GM19397 (cell line): ENCODE measurements around the gene LBX2.
"Not testable (repeated sequence)": the region's sequence is repeated elsewhere in the genome, so short reads cannot be mapped to it uniquely, and the experiment has no call there.

Experiments
- ATAC-seq: cut with Tn5 transposase; IDR thresholded peaks from one replicate; pipeline ENCODE4 v1.9.1; 2021; ENCODE audit warnings: mild to moderate bottlenecking, moderate library complexity; ENCODE audit not compliant: unreplicated experiment

LBX2 gene

GRCh38 chr2:74459503-74460118, 39.8 kb downstream of the LBX2 start:
- not testable (repeated sequence) for ATAC-seq

- no peak for ATAC-seq
Measured at GRCh38 chr2:74458938-74459363, 40.5 kb downstream of the LBX2 start.

- peak; percentile 78 for ATAC-seq
Measured at GRCh38 chr2:74458132-74458937, 41.1 kb downstream of the LBX2 start, which contains the start of gene WBP1. Gene WBP1 (plus strand): TSS chr2:74458438. CDS start chr2:74458603, 165 bp downstream.

DNA sequence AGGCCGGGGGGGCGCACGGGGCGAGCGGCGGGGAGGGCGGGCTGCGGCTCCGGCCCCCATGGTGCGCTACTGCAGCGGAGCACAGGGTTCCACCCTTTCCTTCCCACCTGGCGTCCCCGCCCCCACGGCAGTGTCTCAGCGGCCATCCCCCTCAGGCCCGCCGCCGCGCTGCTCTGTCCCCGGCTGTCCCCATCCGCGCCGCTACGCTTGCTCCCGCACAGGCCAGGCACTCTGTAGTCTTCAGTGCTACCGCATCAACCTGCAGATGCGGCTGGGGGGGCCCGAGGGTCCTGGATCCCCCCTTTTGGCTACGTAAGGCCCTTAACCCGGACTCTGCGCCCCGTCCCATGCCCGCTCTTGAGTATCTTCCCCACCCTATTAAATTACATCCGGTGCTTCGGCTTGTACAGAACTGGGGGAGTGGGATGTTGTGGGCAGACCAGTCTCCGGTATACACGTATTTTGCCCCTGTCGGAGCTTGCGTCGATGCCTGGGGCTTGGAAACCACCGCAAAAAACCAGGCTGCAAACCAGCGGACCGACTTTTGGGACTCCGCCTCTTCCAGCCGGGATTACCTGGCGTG, 41.8 kb downstream of the LBX2 start:
- ATAC-seq = peak; percentile 37

DNA sequence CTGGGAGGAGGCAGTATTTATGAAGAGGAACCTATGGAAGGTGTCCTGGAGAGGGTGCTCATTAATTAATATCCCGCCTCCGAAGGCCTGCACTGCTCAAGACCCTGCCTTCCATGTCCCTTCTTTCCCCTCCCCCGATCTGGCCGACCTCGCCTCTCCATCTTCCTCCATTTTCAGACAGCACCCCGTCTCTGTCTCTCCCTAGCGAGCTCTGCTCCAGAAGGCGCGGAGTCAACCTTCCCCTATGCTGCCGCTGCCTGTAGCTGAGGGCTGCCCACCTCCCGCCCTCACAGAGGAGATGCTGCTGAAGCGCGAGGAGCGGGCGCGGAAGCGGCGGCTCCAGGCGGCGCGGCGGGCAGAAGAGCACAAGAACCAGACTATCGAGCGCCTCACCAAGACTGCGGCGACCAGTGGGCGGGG, 42.3 kb downstream of the LBX2 start:
- ATAC-seq = no peak

DNA sequence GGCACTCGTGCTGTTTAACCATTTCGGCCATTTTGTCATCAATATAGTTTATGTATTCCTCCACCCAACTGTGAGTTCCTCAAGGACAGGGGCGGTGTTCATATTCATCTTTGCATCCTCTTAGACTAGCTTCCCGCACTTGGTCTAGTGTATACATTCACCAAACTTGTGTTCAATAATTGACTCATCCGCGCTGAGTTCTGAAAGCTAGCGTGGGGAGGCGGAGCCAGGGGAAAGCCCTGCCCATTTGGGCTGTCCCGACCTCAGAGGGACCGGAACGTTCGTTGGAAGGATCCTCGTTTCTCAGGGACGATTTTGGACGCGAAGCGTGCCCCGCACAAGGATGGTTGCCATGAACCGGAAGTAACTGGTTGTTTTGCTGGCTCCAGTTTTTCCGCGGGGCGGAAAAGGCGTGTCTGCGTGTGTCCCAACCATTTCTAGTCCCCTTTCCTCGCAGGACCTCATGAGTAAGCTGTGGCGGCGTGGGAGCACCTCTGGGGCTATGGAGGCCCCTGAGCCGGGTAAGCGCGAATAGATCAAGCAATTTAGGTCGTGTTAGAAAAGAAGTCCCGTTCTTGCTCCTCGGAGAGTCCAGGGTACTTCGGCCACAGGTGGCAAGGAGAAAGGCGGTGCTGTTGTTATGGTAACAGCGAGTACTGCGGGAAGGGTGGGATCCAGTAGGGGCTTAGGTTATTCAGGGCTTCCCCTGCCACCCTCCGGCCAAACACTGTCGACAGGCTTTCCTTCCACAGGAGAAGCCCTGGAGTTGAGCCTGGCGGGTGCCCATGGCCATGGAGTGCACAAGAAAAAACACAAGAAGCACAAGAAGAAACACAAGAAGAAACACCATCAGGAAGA, 44.5 kb downstream of the LBX2 start, which contains the start of gene INO80B:
Gene INO80B, plus strand, starts transcription at position 434 of the 858 bp plus-strand sequence. Its CDS starts 30 bp downstream, at position 464.
- peak; percentile 44 for ATAC-seq

GRCh38 chr2:74450570-74451190, 48.7 kb downstream of the LBX2 start:
- ATAC-seq = no peak

- no peak for ATAC-seq
Measured at GRCh38 chr2:74448771-74449170, 50.6 kb downstream of the LBX2 start.
